NCI-H82 treated with DMSO at 0.1 percent for 48 hours (cell line): Measurements from ENCODE around the gene BHMT.
"Not testable (repeated sequence)": the region's sequence is repeated elsewhere in the genome, so short reads cannot be mapped to it uniquely, and the experiment has no call there.

ENCODE experiments used
- DNase-seq: peaks from one replicate; lab custom pipeline; 2025; ENCODE audit not compliant: unreplicated experiment; lab: John Stamatoyannopoulos, UW

The BHMT gene

GRCh38 chr5:79168031-79168430 lies 56.4 kb downstream of the BHMT start:
- no peak for DNase-seq

GRCh38 chr5:79170661-79171060 lies 59.1 kb downstream of the BHMT start:
- no peak for DNase-seq

- no peak for DNase-seq
Observed at GRCh38 chr5:79171635-79172245, 60.1 kb downstream of the BHMT start.

- DNase-seq: no peak
Observed at GRCh38 chr5:79172269-79172668, 60.7 kb downstream of the BHMT start.

GRCh38 chr5:79173626-79174025 lies 62.0 kb downstream of the BHMT start:
- no peak for DNase-seq

GRCh38 chr5:79180449-79180848 lies 68.8 kb downstream of the BHMT start:
- not testable (repeated sequence) for DNase-seq

GRCh38 chr5:79181419-79182022 lies 69.9 kb downstream of the BHMT start:
- peak; percentile 20 for DNase-seq
